DOHH2 (cell line): ENCODE data around the gene PHRF1.

Source experiments
- H3F3A ChIP-seq: fragments of 200-600 bp; sonication (generic), shearing (Covaris generic); 2 replicates; pipeline ENCODE4 v1.6.0; 2016; ENCODE audit warnings: antibody characterized with exemption, mild to moderate bottlenecking; ENCODE audit not compliant: control insufficient read depth, insufficient read depth
- H3K27ac ChIP-seq: fragments of 200-600 bp; sonication (generic); 2 replicates; pipeline ENCODE4 v1.5.1; 2014; ENCODE audit warnings: low read depth, mild to moderate bottlenecking, low read length, moderate library complexity
- H3K27me3 ChIP-seq: fragments of 200-600 bp; sonication (generic); 2 replicates; pipeline ENCODE4 v1.6.1; 2014; ENCODE audit warnings: mild to moderate bottlenecking, low read length, mixed read lengths; ENCODE audit not compliant: control insufficient read depth
- H3K36me3 ChIP-seq: fragments of 200-600 bp; sonication (generic); 2 replicates; pipeline ENCODE4 v1.6.1; 2014; ENCODE audit warnings: mild to moderate bottlenecking, low read length, moderate library complexity, mixed read lengths; ENCODE audit not compliant: control insufficient read depth
- H3K4me1 ChIP-seq: fragments of 200-600 bp; sonication (generic); 2 replicates; pipeline ENCODE4 v1.6.1; 2014; ENCODE audit warnings: mild to moderate bottlenecking, low read length, mixed read lengths; ENCODE audit not compliant: control insufficient read depth
- H3K4me2 ChIP-seq: fragments of 200-600 bp; sonication (generic); 2 replicates; pipeline ENCODE4 v1.6.0; 2014; ENCODE audit warnings: mild to moderate bottlenecking, low read length, moderate library complexity
- H3K4me3 ChIP-seq: fragments of 200-600 bp; sonication (generic); 2 replicates; pipeline ENCODE4 v1.5.1; 2014; ENCODE audit warnings: mild to moderate bottlenecking, low read length, mixed read lengths
- H3K79me2 ChIP-seq: fragments of 200-600 bp; sonication (generic); 2 replicates; pipeline ENCODE4 v1.6.1; 2014; ENCODE audit warnings: mild to moderate bottlenecking, low read length, mixed read lengths; ENCODE audit not compliant: control insufficient read depth
- H3K9me2 ChIP-seq: fragments of 200-600 bp; sonication (generic); replicated peaks from 2 replicates; pipeline ENCODE4 v1.6.1; 2014; ENCODE audit warnings: mild to moderate bottlenecking, low read length, mixed read lengths; ENCODE audit not compliant: control insufficient read depth
- H3K9me3 ChIP-seq: fragments of 200-600 bp; sonication (generic); 2 replicates; pipeline ENCODE4 v1.6.1; 2014; ENCODE audit warnings: antibody characterized with exemption, low read length, mixed read lengths; ENCODE audit not compliant: control insufficient read depth, insufficient read depth
- H4K20me1 ChIP-seq: fragments of 200-600 bp; sonication (generic); 2 replicates; pipeline ENCODE4 v1.6.0; 2014; ENCODE audit warnings: low read depth, mild to moderate bottlenecking, antibody characterized with exemption, low read length, moderate library complexity; ENCODE audit not compliant: control insufficient read depth, insufficient read depth
- EZH2phosphoT487 ChIP-seq: fragments of 200-600 bp; sonication (generic); IDR thresholded peaks from 2 replicates; pipeline ENCODE4 v1.6.1; 2017; ENCODE audit warnings: borderline replicate concordance, mild to moderate bottlenecking, antibody characterized with exemption, low read length, moderate library complexity, mixed read lengths
- TF ChIP-seq, protein P1 (sequence below): fragments of 200-600 bp; sonication (generic); IDR thresholded peaks from one replicate; pipeline ENCODE4 v1.5.1; 2014; ENCODE audit warnings: antibody characterized with exemption, mild to moderate bottlenecking, low read depth, low read length; ENCODE audit not compliant: poor library complexity, severe bottlenecking

The PHRF1 gene

DNA sequence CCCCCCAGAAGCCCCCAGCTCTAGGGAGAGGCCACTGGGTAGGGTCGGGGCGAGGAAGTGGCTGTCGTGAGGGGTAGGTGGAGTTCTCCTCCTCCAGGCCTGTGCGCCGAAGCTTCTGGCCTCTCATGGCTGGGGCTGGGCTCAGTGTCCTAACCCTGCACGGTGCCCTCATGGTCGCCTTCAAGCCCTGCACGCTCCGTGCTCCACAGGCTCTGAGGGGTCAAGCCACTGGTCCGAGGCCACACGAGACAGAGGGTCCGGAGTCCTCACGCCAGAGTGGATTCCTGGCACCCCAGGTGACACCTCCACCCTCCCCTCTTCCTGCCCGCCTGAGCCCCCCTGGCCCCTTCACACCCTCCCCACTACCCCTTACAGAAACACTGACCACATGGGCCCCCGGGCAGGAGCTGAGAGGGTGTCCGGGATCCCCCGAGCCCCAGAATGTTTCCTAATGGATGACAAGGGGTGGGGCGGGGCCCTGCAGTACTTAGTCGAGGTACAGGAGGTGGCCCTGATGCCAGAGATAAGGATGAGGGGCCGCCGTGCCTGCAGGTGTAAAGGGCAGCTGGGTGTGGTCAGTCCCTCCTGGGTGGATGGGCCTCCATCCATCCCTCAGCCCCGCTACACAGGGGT is 49.5 kb downstream of the PHRF1 start:
- peaks cover 13% of the 10 kb centered on the region for H3K4me1 ChIP-seq
- H3K4me3 ChIP-seq = no peak overlapping the region
- H3K9me2 ChIP-seq = no peaks in the 10 kb centered on the region
- no peaks in the 10 kb centered on the region for H4K20me1 ChIP-seq
- H3K36me3 ChIP-seq = no peaks in the 10 kb centered on the region
- TF ChIP-seq EZH2phosphoT487 = no peak
- TF ChIP-seq, protein P1, sequence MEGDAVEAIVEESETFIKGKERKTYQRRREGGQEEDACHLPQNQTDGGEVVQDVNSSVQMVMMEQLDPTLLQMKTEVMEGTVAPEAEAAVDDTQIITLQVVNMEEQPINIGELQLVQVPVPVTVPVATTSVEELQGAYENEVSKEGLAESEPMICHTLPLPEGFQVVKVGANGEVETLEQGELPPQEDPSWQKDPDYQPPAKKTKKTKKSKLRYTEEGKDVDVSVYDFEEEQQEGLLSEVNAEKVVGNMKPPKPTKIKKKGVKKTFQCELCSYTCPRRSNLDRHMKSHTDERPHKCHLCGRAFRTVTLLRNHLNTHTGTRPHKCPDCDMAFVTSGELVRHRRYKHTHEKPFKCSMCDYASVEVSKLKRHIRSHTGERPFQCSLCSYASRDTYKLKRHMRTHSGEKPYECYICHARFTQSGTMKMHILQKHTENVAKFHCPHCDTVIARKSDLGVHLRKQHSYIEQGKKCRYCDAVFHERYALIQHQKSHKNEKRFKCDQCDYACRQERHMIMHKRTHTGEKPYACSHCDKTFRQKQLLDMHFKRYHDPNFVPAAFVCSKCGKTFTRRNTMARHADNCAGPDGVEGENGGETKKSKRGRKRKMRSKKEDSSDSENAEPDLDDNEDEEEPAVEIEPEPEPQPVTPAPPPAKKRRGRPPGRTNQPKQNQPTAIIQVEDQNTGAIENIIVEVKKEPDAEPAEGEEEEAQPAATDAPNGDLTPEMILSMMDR = no peak
- no peaks in the 10 kb centered on the region for H3K27me3 ChIP-seq
- H3K27ac ChIP-seq = no peak overlapping the region
- H3K9me3 ChIP-seq = no peaks in the 10 kb centered on the region
- H3K79me2 ChIP-seq = no peaks in the 10 kb centered on the region
- H3K4me2 ChIP-seq = no peak overlapping the region
- no peaks in the 10 kb centered on the region for H3F3A ChIP-seq

DNA sequence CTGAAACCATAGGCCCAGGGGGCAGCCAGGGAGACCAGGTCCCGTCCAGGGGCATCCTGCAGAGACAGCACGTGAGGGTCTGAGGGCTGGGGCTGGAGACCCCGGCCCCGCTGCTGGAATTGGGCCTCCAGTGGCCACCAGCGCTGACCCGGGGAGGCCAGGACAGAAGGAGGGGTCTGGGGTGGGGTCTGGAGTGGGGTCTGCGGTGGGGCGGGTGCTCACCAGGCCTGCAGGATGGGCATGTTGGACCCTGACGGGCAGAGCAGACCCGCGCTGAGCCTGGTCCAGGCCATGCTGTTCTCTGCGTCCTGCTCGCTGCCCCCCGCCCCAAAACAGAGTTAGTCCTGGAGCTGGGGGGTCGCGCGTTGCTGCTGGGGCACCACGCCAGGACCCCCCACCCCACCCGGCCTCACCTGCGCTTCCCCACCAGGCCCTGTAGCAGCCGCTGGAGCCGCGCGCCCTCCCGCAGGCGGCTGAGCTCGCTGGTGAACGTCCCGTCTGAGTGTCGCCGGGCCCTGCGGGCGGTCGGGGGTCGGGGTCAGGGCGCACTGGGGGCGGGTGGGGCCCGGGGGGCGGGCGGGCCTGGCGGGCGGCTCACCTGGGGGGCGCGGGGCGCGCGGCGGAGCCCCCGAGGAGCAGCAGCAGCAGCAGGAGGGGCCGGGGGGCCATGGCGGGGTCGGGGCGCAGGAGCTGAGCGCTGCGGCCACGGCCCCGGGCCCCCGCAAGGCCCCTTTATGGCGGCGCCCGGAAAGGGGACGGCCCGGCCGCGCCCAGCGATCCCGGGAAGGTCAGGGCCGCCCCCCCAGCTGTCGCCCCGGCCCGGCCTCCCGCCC is 50.4 kb downstream of the PHRF1 start, which contains the start of gene SCT:
SCT (minus strand) TSS at position 707 of the 833 bp plus-strand sequence; CDS start at position 669, 38 bp downstream.
- H3K4me3 ChIP-seq = no peak within 1 kb of the TSS

GRCh38 chr11:627308-627576 is 51.0 kb downstream of the PHRF1 start:
- Histone ChIP-seq H3K9me2 (no peaks in the 10 kb centered on the region), H3K79me2 (no peaks in the 10 kb centered on the region), H3K27me3 (no peaks in the 10 kb centered on the region), H3K9me3 (no peaks in the 10 kb centered on the region), H3K4me1 (peaks cover 13% of the 10 kb centered on the region), H4K20me1 (no peaks in the 10 kb centered on the region), H3K36me3 (no peaks in the 10 kb centered on the region), H3K27ac (no peak overlapping the region), H3K4me3 (no peak overlapping the region), H3F3A (no peaks in the 10 kb centered on the region), H3K4me2 (no peak overlapping the region)
- TF ChIP-seq EZH2phosphoT487 = no peak
- TF ChIP-seq, protein P1 = no peak

More for the DNA sequence above, 50.4 kb downstream of the PHRF1 start, which contains the start of gene SCT:
- Histone ChIP-seq H3K36me3 (no peaks in the 10 kb centered on the region), H3K4me2 (no peak within 1 kb of the TSS), H3K9me2 (no peaks in the 10 kb centered on the region), H3K27me3 (no peaks in the 10 kb centered on the region), H3K27ac (no peak within 1 kb of the TSS), H3K9me3 (no peaks in the 10 kb centered on the region), H4K20me1 (no peaks in the 10 kb centered on the region), H3F3A (no peaks in the 10 kb centered on the region), H3K79me2 (no peaks in the 10 kb centered on the region), H3K4me1 (peaks cover 13% of the 10 kb centered on the region)
- no peak for TF ChIP-seq EZH2phosphoT487
- TF ChIP-seq, protein P1 = no peak
